ENCODE data around the gene MOCOS.

GRCh38 chr18:36181898-36182506 lies 5.3 kb upstream of the MOCOS start:
- no peak for TF ChIP-seq CTCF (IDR thresholded peaks at IDR 0.05)
- TF ChIP-seq POLR2AphosphoS5 (IDR thresholded peaks at IDR 0.05) = no peak
- TF ChIP-seq POLR2A (IDR thresholded peaks at IDR 0.05) = no peak
